Testis (tissue), 3 donors: Measurements from ENCODE around the gene CRTC2. TPM values are rescaled to one million over a fixed set of nuclear protein-coding genes. Genes with fewer than 3 reads are reported as not detected.

Source experiments
- DNase-seq: peaks from one replicate; pipeline ENCODE4 v3.0.0-alpha.2; 2019
- H3K27ac ChIP-seq, 2 donors: fragments of 200-600 bp; sonication (generic); one replicate each; pipeline ENCODE4 v1.5.1; 2019
- H3K27me3 ChIP-seq: fragments of 200-600 bp; sonication (generic); one replicate; pipeline ENCODE4 v1.5.1; 2019
- H3K36me3 ChIP-seq: fragments of 200-600 bp; sonication (generic); one replicate; pipeline ENCODE4 v1.5.1; 2017; ENCODE audit warnings: low read depth; ENCODE audit errors: missing control alignments
- H3K4me1 ChIP-seq: fragments of 200-600 bp; sonication (generic); one replicate; pipeline ENCODE4 v1.5.1; 2019
- H3K4me3 ChIP-seq, 2 donors: fragments of 200-600 bp; sonication (generic); one replicate each; pipeline ENCODE4 v1.5.1; 2017 to 2019
- H3K9me3 ChIP-seq: fragments of 200-600 bp; sonication (generic); one replicate; pipeline ENCODE4 v1.5.1; 2017
- POLR2A ChIP-seq: fragments of 450-650 bp; IDR thresholded peaks from one replicate; pipeline ENCODE4 v1.6.1; 2017; ENCODE audit warnings: antibody characterized with exemption, mild to moderate bottlenecking, moderate library complexity
- WGBS, 2 donors: methylation state at CpG; one replicate each; pipeline ENCODE4 v1.1.5; 2018; 5-methylcytosine and 5-hydroxymethylcytosine counted together
- intact Hi-C: fragments of 100-400 bp; cut with DNase I; formaldehyde crosslinking; loops from one replicate; pipeline ENCODE4 v1.15.1; 2023; ENCODE audit warnings: low total_unique reads
- polyA plus RNA-seq: library from polyadenylated mRNA; stranded (reverse); fragments of 350-450 nt; fragmentation: Illumina TruSeq; extraction: RNeasy Lipid Tissue Mini Kit (QIAGEN cat#74804); gene quantifications from one replicate; pipeline ENCODE4 v1.2.3, GENCODE V29; 2014; ENCODE audit warnings: low read depth, low replicate concordance; ENCODE audit not compliant: insufficient read depth
- total RNA-seq, 2 donors: library from RNA; depleted of rRNA; stranded (reverse); fragments of >200 nt; gene quantifications; one replicate each; pipeline ENCODE4 v1.2.3, GENCODE V29; 2016
- TF ChIP-seq, protein P1 (sequence below), 3 experiments: fragments of 450-650 bp in 2 of 3; fragments of 200-600 bp in 1 of 3; sonication (generic) in 1 of 3; IDR thresholded peaks; one replicate each; pipeline ENCODE4 v1.5.1; 2016 to 2019; ENCODE audit warnings: antibody characterized with exemption in 3 of 3, mild to moderate bottlenecking in 2 of 3, moderate library complexity in 1 of 3

CRTC2 gene
- total and polyA plus RNA-seq, 3 donors from 2014 or later: 32.0 to 49.7 (median 49.1) TPM

GRCh38 chr1:153944005-153944826 is 14.2 kb downstream of the CRTC2 start:
- DNase-seq: no peak
- H3K4me3 ChIP-seq: no peak overlapping the region
- no peaks in the 10 kb centered on the region for H3K27me3 ChIP-seq
- no peaks in the 10 kb centered on the region for H3K36me3 ChIP-seq
- 86% methylated on average over 10 to 15 of the region's 15 CpGs for WGBS, 2 donors
- peak overlapping the region; percentile 84 to 98 for H3K27ac ChIP-seq
- intact Hi-C loops: loop anchor here (10.0 kb wide), 1 partner anchor 149 kb away; no protein-coding TSS in a partner anchor
- TF ChIP-seq, protein P1, sequence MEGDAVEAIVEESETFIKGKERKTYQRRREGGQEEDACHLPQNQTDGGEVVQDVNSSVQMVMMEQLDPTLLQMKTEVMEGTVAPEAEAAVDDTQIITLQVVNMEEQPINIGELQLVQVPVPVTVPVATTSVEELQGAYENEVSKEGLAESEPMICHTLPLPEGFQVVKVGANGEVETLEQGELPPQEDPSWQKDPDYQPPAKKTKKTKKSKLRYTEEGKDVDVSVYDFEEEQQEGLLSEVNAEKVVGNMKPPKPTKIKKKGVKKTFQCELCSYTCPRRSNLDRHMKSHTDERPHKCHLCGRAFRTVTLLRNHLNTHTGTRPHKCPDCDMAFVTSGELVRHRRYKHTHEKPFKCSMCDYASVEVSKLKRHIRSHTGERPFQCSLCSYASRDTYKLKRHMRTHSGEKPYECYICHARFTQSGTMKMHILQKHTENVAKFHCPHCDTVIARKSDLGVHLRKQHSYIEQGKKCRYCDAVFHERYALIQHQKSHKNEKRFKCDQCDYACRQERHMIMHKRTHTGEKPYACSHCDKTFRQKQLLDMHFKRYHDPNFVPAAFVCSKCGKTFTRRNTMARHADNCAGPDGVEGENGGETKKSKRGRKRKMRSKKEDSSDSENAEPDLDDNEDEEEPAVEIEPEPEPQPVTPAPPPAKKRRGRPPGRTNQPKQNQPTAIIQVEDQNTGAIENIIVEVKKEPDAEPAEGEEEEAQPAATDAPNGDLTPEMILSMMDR (IDR thresholded peaks at IDR 0.05): no peak
- TF ChIP-seq POLR2A: no peak
- no peaks in the 10 kb centered on the region for H3K9me3 ChIP-seq
- H3K4me1 ChIP-seq: peaks cover 17% of the 10 kb centered on the region

DNA sequence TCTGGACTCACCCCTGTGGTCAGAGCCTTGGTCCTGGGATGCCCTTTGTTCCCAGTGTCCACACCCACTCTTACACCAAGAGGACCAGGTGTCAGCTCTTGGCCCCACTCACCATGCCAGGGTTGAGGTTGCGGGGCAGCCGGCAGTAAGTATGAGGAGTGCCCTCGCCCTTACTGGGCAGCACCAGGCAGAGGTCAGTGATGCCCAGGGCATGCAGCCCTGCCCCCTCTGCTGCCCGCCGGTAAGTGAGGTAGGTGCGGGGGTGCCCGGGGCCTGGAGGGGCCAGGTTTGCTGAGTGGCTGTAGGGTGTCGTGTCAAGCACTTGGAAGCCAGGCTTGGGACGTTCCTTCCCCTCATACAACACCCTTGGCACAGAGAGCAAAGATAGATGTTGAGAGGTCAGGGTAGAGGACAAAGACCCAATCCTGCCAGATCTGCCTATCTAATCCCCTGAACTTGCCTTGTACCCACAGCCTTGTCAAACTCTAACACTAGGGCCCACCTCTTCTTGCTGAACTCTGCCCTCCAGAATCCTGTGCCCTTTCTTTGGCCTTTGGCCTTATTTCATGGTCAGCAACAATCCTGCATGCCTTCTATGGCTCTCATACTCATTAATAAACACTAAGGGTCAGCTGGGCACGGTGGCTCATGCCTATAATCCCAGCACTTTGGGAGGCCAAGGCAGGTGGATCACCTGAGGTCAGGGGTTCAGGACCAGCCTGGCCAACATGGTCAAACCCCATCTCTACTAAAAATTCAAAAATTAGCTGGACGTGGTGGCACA is 15.5 kb downstream of the CRTC2 start:
- Histone ChIP-seq H3K27me3 (no peaks in the 10 kb centered on the region), H3K4me1 (peaks cover 17% of the 10 kb centered on the region), H3K36me3 (no peaks in the 10 kb centered on the region), H3K4me3 (no peak overlapping the region), H3K27ac (no peak overlapping the region), H3K9me3 (no peaks in the 10 kb centered on the region)
- intact Hi-C loops: loop anchor here (10.0 kb wide), 1 partner anchor 148 kb away; no protein-coding TSS in a partner anchor
- WGBS, 2 donors: 89 to 93% methylated on average over 8 to 9 of the region's 11 CpGs
- no peak for TF ChIP-seq POLR2A
- TF ChIP-seq, protein P1 (IDR thresholded peaks at IDR 0.05): no peak
- no peak for DNase-seq

GRCh38 chr1:153941826-153942725 is 16.3 kb downstream of the CRTC2 start:
- WGBS, 2 donors: 93 to 94% methylated on average over 20 to 32 of the region's 34 CpGs
- Histone ChIP-seq H3K27me3 (no peaks in the 10 kb centered on the region), H3K27ac (no peak overlapping the region), H3K4me3 (no peak overlapping the region), H3K4me1 (peaks cover 16% of the 10 kb centered on the region), H3K36me3 (no peaks in the 10 kb centered on the region), H3K9me3 (no peaks in the 10 kb centered on the region)
- intact Hi-C loops: loop anchor here (10.0 kb wide), 1 partner anchor 147 kb away; no protein-coding TSS in a partner anchor
- no peak for DNase-seq
- TF ChIP-seq, protein P1 (IDR thresholded peaks at IDR 0.05): no peak
- no peak for TF ChIP-seq POLR2A

DNA sequence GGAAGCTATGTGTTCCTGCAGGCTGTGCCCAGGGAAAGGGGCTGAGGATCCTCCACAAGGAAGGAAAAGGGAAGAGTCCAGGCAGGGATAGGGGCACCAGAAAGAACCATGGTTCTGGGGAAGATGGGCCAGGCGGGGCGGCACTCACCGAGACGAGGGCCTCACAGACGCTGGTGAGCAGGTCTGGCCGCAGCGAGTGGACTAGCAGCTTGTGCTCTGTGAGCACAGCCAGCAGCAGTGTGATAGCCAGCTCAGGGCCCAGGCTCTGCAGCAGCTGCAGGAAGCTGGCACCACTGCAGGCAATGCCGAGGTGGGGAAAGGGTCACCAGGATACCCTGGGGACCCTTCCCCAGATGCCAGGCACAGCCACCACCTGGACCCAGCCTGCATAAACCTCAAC is 17.7 kb downstream of the CRTC2 start:
- WGBS, 2 donors: 92 to 93% methylated on average over 7 to 8 of the region's 8 CpGs
- no peak for TF ChIP-seq POLR2A
- TF ChIP-seq, protein P1 (IDR thresholded peaks at IDR 0.05): no peak
- intact Hi-C loops: loop anchor here (10.0 kb wide), 1 partner anchor 146 kb away; no protein-coding TSS in a partner anchor

More for the DNA sequence above, 17.7 kb downstream of the CRTC2 start:
- no peak overlapping the region for H3K27ac ChIP-seq
- H3K4me1 ChIP-seq: peaks cover 11% of the 10 kb centered on the region
- H3K36me3 ChIP-seq: no peaks in the 10 kb centered on the region
- H3K27me3 ChIP-seq: no peaks in the 10 kb centered on the region
- no peak overlapping the region for H3K4me3 ChIP-seq
- DNase-seq: no peak
- no peaks in the 10 kb centered on the region for H3K9me3 ChIP-seq
